ENCODE measurements around the gene WDR35.

GRCh38 chr2:19944205-19944845, 45.6 kb downstream of the WDR35 start:
- TF ChIP-seq RAD21 (IDR thresholded peaks at IDR 0.05; ENCODE audit: low read depth) (no peak), YY1 (IDR thresholded peaks at IDR 0.05; ENCODE audit: low read depth) (no peak), EP300 (IDR thresholded peaks at IDR 0.05; ENCODE audit: borderline replicate concordance) (no peak), CEBPB (IDR thresholded peaks at IDR 0.05) (no peak), REST (IDR thresholded peaks at IDR 0.05; ENCODE audit: low read depth) (no peak), USF1 (IDR thresholded peaks at IDR 0.05) (no peak), NFIC (IDR thresholded peaks at IDR 0.05) (no peak), FOXM1 (IDR thresholded peaks at IDR 0.05; ENCODE audit: borderline replicate concordance, low read depth) (no peak), TAF1 (IDR thresholded peaks at IDR 0.05; ENCODE audit: low read depth) (no peak), MAX (IDR thresholded peaks at IDR 0.05) (no peak), TEAD4 (IDR thresholded peaks at IDR 0.05) (no peak), EGR1 (IDR thresholded peaks at IDR 0.05) (no peak)

Data from Ishikawa (cell line).